Subcutaneous abdominal adipose tissue (tissue), 5 donors: ENCODE results near the gene GCM1.

Experiments
- H3K27ac ChIP-seq: one replicate; pipeline ENCODE4 v1.7.0; 2013; ENCODE audit warnings: low read depth, mild to moderate bottlenecking, inconsistent platforms, low read length, moderate library complexity
- H3K27me3 ChIP-seq, 5 donors: one replicate each; pipeline ENCODE4 v1.7.0; 2013; ENCODE audit warnings: low read length in 5 of 5, inconsistent platforms in 1 of 5; ENCODE audit not compliant: control insufficient read depth in 5 of 5, insufficient read depth in 4 of 5
- H3K36me3 ChIP-seq, 5 donors: one replicate each; pipeline ENCODE4 v1.7.0; 2013; ENCODE audit warnings: low read length in 5 of 5; ENCODE audit not compliant: control insufficient read depth in 5 of 5, insufficient read depth in 5 of 5
- H3K4me1 ChIP-seq, 5 donors: one replicate each; pipeline ENCODE4 v1.7.0; 2013; ENCODE audit warnings: low read length in 5 of 5, mild to moderate bottlenecking in 3 of 5, moderate library complexity in 1 of 5; ENCODE audit not compliant: control insufficient read depth in 5 of 5, insufficient read depth in 5 of 5
- H3K4me3 ChIP-seq, 5 donors: one replicate each; pipeline ENCODE4 v1.7.0; 2013; ENCODE audit warnings: low read length in 5 of 5, low read depth in 1 of 5
- H3K9ac ChIP-seq, 5 donors: one replicate each; pipeline ENCODE4 v1.7.0; 2013; ENCODE audit warnings: low read length in 5 of 5, mild to moderate bottlenecking in 4 of 5, moderate library complexity in 3 of 5
- H3K9me3 ChIP-seq, 5 donors: one replicate each; pipeline ENCODE4 v1.7.0; 2013; ENCODE audit warnings: low read length in 5 of 5; ENCODE audit not compliant: control insufficient read depth in 5 of 5
- donor health status: healthy.
- donor health status: healthy.
- donor health status: healthy.
- donor health status: healthy.
- donor health status: healthy.

The GCM1 gene

DNA sequence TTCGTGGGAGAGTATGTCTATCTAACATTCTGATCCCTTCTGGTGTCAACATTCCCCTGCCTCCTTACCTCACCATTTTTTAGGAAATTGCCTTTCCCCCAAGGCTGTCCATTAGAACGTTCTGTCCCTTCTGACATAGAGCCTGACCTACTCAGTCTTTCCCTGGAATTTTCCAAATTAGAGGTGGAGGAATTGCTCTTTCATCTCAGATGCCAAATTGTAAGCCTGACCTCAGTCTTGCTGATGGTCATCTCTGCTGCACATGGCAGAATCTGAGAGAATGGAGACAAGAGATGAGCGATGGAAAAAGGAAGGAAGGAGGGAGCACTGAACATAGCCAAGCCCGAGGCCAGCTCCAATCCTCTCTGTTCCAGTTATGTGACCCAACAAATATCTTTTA lies 5.4 kb upstream of the GCM1 start:
- Histone ChIP-seq H3K4me3 (no peak overlapping the region), H3K9me3 (no peaks in the 10 kb centered on the region), H3K27ac (no peak overlapping the region), H3K4me1 (peaks cover 0 to 3% (median 0%) of the 10 kb centered on the region in 5 donors), H3K27me3 (no peaks in the 10 kb centered on the region), H3K36me3 (no peaks in the 10 kb centered on the region), H3K9ac (no peak overlapping the region)

DNA sequence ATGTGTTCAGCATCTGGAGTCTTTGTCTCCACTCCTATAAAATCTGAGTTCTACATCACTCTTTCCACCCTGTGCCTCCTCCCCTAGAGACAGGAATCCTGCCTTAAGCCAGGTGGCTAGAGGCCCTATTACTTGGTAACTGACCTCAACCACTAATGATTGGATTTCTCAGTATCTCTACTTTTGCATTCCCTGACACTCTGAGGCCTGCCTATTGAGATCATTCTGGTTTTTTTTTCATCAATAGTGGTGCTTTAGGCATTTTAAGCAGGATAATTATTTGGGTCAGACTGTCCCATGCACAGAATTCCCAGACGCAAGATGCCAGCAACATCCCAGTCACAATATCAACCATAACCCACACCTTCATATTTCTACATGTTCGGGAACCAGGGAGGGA lies 3.9 kb upstream of the GCM1 start:
- no peaks in the 10 kb centered on the region for H3K27me3 ChIP-seq
- no peaks in the 10 kb centered on the region for H3K9me3 ChIP-seq
- no peak overlapping the region for H3K9ac ChIP-seq
- no peaks in the 10 kb centered on the region for H3K36me3 ChIP-seq
- peaks cover 0 to 3% (median 0%) of the 10 kb centered on the region in 5 donors for H3K4me1 ChIP-seq
- H3K4me3 ChIP-seq, result no peak overlapping the region
- no peak overlapping the region for H3K27ac ChIP-seq

DNA sequence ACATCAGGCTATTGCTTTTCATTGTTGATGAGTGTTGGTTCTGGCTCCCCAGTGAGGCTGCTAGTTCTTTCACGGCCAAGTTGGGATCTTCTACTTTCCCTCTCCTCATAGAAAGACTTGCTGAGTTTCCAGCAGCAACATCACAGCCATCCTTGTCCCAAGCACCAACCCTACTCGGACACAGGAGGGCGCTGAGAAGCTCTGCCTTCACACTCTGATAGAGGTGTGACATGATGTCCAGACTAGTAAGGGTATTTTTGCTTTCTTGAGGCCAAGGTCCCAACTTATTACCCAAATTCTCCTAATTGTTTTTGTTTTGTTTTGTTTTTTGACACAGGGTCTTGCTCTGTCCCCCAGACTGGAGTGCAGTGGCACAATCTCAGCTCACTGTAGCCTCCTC lies 3.0 kb upstream of the GCM1 start:
- H3K27ac ChIP-seq, result no peak overlapping the region
- peaks cover 0 to 3% (median 0%) of the 10 kb centered on the region in 5 donors for H3K4me1 ChIP-seq
- no peaks in the 10 kb centered on the region for H3K27me3 ChIP-seq
- H3K36me3 ChIP-seq, result no peaks in the 10 kb centered on the region
- no peak overlapping the region for H3K4me3 ChIP-seq
- H3K9ac ChIP-seq, result no peak overlapping the region
- H3K9me3 ChIP-seq, result no peaks in the 10 kb centered on the region

DNA sequence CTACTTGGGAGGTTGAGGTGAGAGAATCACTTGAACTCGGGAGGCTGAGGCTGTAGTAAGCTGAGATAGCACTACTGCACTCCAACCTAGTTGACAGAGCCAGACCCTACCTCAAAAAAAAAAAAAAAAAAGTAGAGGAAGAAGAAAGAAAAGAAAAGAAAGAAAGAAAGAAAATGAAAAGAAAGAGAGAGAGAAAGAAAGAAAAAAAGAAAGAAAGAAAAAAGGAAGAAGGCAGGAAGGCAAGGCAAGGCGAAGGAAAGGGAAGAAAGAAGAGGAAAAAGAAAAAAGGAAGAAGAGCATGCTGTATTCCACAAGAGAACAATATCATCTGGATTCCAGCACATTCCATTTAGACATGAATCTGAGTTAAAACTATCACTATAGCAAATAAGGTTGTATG lies 3.8 kb downstream of the GCM1 start:
- Histone ChIP-seq H3K36me3 (no peaks in the 10 kb centered on the region), H3K27ac (no peak overlapping the region), H3K4me1 (no peaks in the 10 kb centered on the region), H3K9ac (no peak overlapping the region), H3K9me3 (no peaks in the 10 kb centered on the region), H3K27me3 (no peaks in the 10 kb centered on the region), H3K4me3 (no peak overlapping the region)

DNA sequence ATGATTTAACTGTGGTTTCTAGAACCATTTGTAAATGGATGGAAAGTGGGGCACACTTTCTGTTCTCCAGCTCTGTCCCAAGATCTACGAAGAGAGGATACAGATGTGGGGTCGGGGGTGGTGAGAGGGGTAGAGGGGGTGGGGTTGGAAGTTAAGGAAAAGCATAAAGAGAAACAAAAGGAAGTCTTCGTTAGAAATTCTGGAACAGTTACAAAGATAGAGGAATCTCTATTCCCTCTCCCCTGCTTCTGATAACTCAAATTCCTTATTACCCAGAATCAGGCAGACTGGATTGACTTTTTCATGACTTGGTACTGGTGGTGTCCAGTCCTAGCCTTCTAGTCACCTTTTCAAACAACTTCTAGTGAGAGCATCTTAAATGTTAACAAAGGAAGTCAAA lies 4.9 kb downstream of the GCM1 start:
- Histone ChIP-seq H3K4me1 (no peaks in the 10 kb centered on the region), H3K27me3 (no peaks in the 10 kb centered on the region), H3K9ac (no peak overlapping the region), H3K4me3 (no peak overlapping the region), H3K36me3 (no peaks in the 10 kb centered on the region), H3K27ac (no peak overlapping the region), H3K9me3 (no peaks in the 10 kb centered on the region)

DNA sequence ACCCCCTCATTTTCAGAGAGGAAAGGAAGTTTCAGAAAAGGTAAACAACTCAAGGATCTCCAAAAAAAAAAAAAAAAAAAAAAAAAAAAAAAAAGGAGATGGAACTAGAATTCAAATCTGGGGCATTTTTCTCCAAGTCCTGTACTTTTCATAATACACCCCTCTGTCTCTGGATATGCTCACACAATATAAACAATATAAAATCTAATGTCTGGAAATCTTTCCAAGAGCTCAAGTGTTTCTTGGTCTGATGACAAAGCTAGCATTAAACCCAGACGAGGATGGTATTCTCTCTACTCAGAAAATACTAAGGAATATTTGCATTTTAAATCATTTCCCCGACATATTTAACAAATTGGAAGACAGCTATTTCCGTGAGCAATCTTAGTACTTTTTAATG lies 5.8 kb downstream of the GCM1 start:
- no peak overlapping the region for H3K27ac ChIP-seq
- H3K4me1 ChIP-seq, result no peaks in the 10 kb centered on the region
- no peaks in the 10 kb centered on the region for H3K36me3 ChIP-seq
- H3K4me3 ChIP-seq, result no peak overlapping the region
- H3K9ac ChIP-seq, result no peak overlapping the region
- H3K9me3 ChIP-seq, result no peaks in the 10 kb centered on the region
- H3K27me3 ChIP-seq, result no peaks in the 10 kb centered on the region

DNA sequence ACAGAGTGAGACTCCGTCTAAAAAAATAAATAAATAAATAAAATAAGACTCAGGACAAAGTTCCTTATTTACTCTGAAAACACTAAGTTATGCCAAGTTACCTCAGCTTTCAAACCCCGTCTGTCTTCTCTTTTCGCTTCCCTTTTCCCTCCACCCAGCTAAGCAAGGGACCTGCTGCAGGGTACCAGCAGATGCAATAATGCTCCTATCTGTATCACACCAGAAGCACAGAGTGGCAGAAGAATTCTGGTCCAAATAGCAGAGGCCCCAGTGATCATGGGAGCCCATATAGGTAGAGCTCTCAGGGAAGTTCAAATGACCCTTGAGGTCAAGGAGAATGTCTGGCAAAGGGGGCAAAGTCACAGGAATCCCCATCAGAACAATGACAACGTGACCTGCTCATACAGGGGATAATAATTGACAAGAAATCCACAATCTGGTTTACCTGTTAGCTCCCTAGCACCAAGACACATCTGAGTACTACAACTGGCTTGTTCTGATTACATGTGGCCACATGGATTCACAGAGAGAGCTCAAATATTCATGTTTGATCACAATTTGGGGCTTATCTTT lies 8.7 kb downstream of the GCM1 start:
- Histone ChIP-seq H3K27ac (no peak overlapping the region), H3K36me3 (no peaks in the 10 kb centered on the region)

DNA sequence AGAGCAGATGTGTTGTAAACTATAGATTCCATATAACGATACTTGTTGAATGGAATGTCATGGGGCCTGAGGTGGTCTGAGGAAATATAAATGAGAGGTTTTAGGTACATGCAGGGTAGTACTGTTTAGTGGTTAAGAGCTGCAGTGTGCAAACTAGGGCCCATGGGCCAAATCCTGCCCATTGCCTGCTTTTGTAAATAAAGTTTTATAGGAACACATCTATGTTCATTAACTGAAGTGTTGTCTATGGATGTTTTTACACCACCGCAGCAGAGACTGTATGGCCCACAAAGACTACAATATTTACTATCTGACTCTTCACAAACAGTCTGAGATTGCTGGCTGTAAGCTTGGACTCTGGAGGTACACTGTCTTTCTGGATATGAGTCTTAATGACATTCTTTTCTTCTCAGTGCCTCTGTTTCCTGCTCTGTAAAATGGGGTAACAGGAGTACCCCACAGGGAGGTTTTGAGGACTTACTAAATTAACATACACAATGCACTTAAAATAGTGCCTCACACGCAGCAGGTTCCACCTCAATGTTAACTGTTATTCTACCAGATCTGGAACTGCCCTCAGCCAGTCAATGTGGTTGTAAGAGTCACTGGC lies 12.5 kb downstream of the GCM1 start:
- H3K36me3 ChIP-seq, result no peaks in the 10 kb centered on the region
- peaks cover 0 to 17% (median 2%) of the 10 kb centered on the region in 5 donors for H3K4me1 ChIP-seq
- H3K9me3 ChIP-seq, result no peaks in the 10 kb centered on the region
- H3K4me3 ChIP-seq, result no peak overlapping the region
- no peak overlapping the region for H3K9ac ChIP-seq
- no peaks in the 10 kb centered on the region for H3K27me3 ChIP-seq
- H3K27ac ChIP-seq, result no peak overlapping the region

More for the DNA sequence above, 8.7 kb downstream of the GCM1 start:
- Histone ChIP-seq H3K27me3 (no peaks in the 10 kb centered on the region), H3K9ac (no peak overlapping the region), H3K4me3 (no peak overlapping the region), H3K4me1 (peaks cover 0 to 8% (median 0%) of the 10 kb centered on the region in 5 donors), H3K9me3 (no peaks in the 10 kb centered on the region)

DNA sequence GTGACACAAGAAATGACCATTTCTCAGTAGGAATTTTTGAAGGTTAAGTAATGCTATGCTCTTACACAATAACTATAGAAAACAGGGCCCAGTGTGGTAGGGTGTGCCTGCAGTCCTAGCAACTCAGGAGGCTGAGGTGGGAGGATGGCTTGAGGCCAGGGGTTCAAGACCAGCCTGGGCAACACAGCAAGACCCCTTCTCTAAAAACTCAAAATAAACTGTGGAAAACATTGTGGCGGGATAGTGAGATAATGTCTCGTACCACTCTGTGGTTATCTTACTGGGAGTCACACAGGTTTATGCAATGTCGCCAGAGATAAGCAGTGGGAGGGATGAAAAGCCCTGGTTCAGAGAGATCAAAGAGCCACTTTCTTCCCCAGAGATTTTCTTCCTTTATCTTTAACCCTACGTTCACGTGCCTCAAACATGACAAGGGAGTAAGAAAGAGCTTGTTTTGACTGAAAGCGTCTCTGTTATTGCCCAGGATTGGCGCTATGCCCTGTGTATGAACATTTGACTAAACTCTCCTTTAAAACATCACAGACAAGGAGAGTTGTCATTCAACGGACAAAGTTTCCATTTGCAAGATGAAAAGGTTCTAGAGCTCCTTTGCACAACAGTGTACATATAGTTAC lies 13.9 kb downstream of the GCM1 start:
- no peak overlapping the region for H3K4me3 ChIP-seq
- no peaks in the 10 kb centered on the region for H3K9me3 ChIP-seq
- H3K36me3 ChIP-seq, result no peaks in the 10 kb centered on the region
- H3K27ac ChIP-seq, result no peak overlapping the region
- no peak overlapping the region for H3K9ac ChIP-seq
- no peaks in the 10 kb centered on the region for H3K27me3 ChIP-seq
- peaks cover 0 to 17% (median 2%) of the 10 kb centered on the region in 5 donors for H3K4me1 ChIP-seq

DNA sequence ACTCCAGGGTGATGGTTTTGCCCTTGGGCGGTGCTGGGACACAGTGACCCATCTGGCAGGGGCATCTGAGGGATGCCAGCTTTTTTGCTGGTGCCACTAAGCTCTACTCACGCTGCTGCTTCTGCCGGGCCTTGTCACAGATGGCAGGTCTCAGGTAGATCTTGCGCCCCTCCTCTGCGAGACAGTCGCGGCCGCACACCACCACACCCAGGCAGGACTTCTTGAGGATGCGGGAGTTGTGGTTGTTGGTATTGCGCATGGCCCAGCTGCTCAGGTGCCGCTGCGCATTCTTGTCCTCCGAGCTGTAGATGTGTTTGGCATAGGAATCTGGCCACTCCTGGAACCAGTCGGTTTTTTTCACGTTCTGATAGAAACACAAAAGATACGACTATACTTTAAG lies 14.7 kb downstream of the GCM1 start:
- Histone ChIP-seq H3K4me1 (peaks cover 0 to 17% (median 2%) of the 10 kb centered on the region in 5 donors), H3K9me3 (no peaks in the 10 kb centered on the region), H3K27me3 (no peaks in the 10 kb centered on the region), H3K9ac (no peak overlapping the region), H3K4me3 (no peak overlapping the region), H3K27ac (no peak overlapping the region), H3K36me3 (no peaks in the 10 kb centered on the region)
